ENCODE results near the gene DNAJB2.

DNAJB2 gene

DNA sequence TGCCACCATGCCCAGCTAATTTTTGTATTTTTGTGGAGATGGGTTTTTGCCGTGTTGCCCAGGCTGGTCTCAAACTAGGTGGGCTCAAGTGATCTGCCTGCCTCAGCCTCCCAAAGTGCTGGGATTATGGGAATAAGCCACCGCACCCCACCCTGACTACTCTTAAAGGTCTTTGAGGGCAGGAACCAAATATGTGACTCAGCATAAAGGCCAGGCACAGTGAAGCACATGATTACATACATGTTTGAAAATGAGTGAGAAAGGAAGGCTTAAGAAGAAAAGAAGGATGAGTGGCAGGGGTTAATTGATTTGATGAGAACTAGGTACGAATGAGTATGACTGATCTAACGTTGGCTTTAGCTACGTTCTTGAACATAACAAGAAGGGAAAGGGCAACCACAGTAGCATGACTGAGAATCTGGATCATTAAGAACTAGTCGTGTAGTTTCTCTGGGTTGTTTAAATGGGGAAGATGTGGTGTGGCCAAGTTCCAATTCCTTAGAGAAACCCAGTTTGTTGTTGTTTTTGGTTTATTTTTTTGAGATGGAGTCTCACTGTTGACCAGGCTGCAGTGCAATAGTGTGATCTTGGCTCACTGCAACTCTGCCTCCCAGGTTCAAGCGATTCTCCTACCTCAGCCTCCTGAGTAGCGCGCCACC is 46.6 kb downstream of the DNAJB2 start:
- no peak overlapping the region for H3K27ac ChIP-seq (ENCODE audit: low read depth, low read length, poor library complexity, severe bottlenecking)
- H3K27me3 ChIP-seq (ENCODE audit: insufficient read depth, low read length) = no peaks in the 10 kb centered on the region
- H3K9me2 ChIP-seq (ENCODE audit: low read depth, low read length) = no peaks in the 10 kb centered on the region
- H3K9ac ChIP-seq (ENCODE audit: low read length) = no peak overlapping the region
- no peak overlapping the region for H2AFZ ChIP-seq (ENCODE audit: low read length)
- no peaks in the 10 kb centered on the region for H3K4me1 ChIP-seq (ENCODE audit: insufficient read depth, low read length, severe bottlenecking)
- no peaks in the 10 kb centered on the region for H3K9me3 ChIP-seq (ENCODE audit: low read length)
- H3K79me2 ChIP-seq (ENCODE audit: insufficient read depth, low read length) = no peaks in the 10 kb centered on the region
- H3K36me3 ChIP-seq (ENCODE audit: insufficient read depth, low read length) = no peaks in the 10 kb centered on the region
- no peak overlapping the region for H3K4me3 ChIP-seq (ENCODE audit: low read depth, low read length, poor library complexity, severe bottlenecking)
- H3F3A ChIP-seq (ENCODE audit: insufficient read depth, low read length) = no peaks in the 10 kb centered on the region
- TF ChIP-seq, protein P1, sequence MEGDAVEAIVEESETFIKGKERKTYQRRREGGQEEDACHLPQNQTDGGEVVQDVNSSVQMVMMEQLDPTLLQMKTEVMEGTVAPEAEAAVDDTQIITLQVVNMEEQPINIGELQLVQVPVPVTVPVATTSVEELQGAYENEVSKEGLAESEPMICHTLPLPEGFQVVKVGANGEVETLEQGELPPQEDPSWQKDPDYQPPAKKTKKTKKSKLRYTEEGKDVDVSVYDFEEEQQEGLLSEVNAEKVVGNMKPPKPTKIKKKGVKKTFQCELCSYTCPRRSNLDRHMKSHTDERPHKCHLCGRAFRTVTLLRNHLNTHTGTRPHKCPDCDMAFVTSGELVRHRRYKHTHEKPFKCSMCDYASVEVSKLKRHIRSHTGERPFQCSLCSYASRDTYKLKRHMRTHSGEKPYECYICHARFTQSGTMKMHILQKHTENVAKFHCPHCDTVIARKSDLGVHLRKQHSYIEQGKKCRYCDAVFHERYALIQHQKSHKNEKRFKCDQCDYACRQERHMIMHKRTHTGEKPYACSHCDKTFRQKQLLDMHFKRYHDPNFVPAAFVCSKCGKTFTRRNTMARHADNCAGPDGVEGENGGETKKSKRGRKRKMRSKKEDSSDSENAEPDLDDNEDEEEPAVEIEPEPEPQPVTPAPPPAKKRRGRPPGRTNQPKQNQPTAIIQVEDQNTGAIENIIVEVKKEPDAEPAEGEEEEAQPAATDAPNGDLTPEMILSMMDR (IDR thresholded peaks at IDR 0.05; ENCODE audit: low read length) = no peak
- TF ChIP-seq EZH2 (IDR thresholded peaks at IDR 0.05; ENCODE audit: borderline replicate concordance, low read length) = no peak
- H3K4me2 ChIP-seq (ENCODE audit: low read length) = no peak overlapping the region
- no peaks in the 10 kb centered on the region for H4K20me1 ChIP-seq (ENCODE audit: insufficient read depth, low read length)

DNA sequence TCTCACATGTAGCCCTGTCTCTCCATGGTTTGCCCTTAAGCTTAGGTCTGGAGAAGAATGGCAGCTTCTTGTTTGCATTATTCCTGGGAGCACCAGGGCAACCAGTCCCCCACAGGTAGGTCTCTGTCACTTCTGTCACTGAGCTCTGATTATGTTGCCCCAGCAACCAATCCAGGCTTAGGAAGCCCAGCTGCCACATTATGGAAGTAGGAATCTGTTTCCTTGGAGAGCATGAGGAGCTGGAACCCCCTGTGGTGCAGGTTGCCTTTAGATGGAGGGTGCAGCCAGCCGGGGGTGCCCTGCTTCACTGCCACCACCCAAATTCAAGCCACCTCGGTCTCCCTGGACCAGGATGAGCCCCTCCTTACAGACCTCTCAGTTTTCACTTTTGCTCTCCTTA is 48.6 kb downstream of the DNAJB2 start:
- H3F3A ChIP-seq (ENCODE audit: insufficient read depth, low read length) = no peaks in the 10 kb centered on the region
- H3K79me2 ChIP-seq (ENCODE audit: insufficient read depth, low read length) = no peaks in the 10 kb centered on the region
- no peak overlapping the region for H3K4me2 ChIP-seq (ENCODE audit: low read length)
- no peak overlapping the region for H3K9ac ChIP-seq (ENCODE audit: low read length)
- no peaks in the 10 kb centered on the region for H3K36me3 ChIP-seq (ENCODE audit: insufficient read depth, low read length)
- no peaks in the 10 kb centered on the region for H3K9me3 ChIP-seq (ENCODE audit: low read length)
- TF ChIP-seq EZH2 (IDR thresholded peaks at IDR 0.05; ENCODE audit: borderline replicate concordance, low read length) = no peak
- TF ChIP-seq, protein P1 (IDR thresholded peaks at IDR 0.05; ENCODE audit: low read length) = no peak
- H3K4me3 ChIP-seq (ENCODE audit: low read depth, low read length, poor library complexity, severe bottlenecking) = no peak overlapping the region
- no peaks in the 10 kb centered on the region for H3K27me3 ChIP-seq (ENCODE audit: insufficient read depth, low read length)
- H3K4me1 ChIP-seq (ENCODE audit: insufficient read depth, low read length, severe bottlenecking) = no peaks in the 10 kb centered on the region
- no peaks in the 10 kb centered on the region for H3K9me2 ChIP-seq (ENCODE audit: low read depth, low read length)
- no peaks in the 10 kb centered on the region for H4K20me1 ChIP-seq (ENCODE audit: insufficient read depth, low read length)
- no peak overlapping the region for H3K27ac ChIP-seq (ENCODE audit: low read depth, low read length, poor library complexity, severe bottlenecking)
- no peak overlapping the region for H2AFZ ChIP-seq (ENCODE audit: low read length)

DNA sequence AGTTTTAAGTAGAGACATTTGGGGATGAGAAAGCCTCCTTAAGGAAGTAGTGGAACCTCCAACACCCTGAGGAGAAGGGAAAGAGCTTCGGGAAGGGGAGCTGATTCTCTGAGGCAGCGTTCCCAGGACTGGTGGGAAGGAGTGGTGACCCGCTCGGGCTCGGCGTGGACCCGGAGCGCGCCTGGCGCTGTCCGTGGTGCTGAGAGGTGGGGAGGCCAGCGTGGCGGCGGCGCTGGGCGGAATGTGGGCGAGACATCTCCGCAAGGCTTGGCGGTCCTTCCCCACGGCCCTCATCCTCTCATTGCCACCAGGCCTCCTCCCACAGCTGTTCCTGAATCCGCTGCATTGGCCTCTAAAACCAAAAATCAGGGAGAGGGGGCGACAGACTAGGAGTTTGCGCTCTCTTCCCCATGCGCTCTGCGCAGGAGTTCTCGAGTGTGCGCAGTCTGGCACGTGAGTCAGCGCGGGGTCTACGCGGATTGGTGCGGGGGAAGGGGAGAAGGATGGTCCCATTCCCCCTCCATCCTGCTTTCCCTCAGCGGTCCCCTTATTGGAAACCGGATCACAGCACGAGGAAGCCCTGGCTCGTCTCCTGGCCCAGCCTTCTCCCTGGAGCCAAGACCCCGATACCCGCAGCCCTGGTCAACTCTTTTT is 52.5 kb downstream of the DNAJB2 start:
- Histone ChIP-seq H3K4me1 (ENCODE audit: insufficient read depth, low read length, severe bottlenecking) (no peaks in the 10 kb centered on the region), H3K9me2 (ENCODE audit: low read depth, low read length) (no peaks in the 10 kb centered on the region), H3K27me3 (ENCODE audit: insufficient read depth, low read length) (no peaks in the 10 kb centered on the region; the same call in 1 of the 2 replicates), H3F3A (ENCODE audit: insufficient read depth, low read length) (no peaks in the 10 kb centered on the region), H3K9ac (ENCODE audit: low read length) (no peak overlapping the region), H4K20me1 (ENCODE audit: insufficient read depth, low read length) (no peaks in the 10 kb centered on the region), H3K4me3 (ENCODE audit: low read depth, low read length, poor library complexity, severe bottlenecking) (no peak overlapping the region), H2AFZ (ENCODE audit: low read length) (no peak overlapping the region), H3K4me2 (ENCODE audit: low read length) (no peak overlapping the region), H3K79me2 (ENCODE audit: insufficient read depth, low read length) (no peaks in the 10 kb centered on the region), H3K9me3 (ENCODE audit: low read length) (0 out of 2 replicates have a peak, but pooled peaks cover 4% of the 10 kb centered on the region), H3K27ac (ENCODE audit: low read depth, low read length, poor library complexity, severe bottlenecking) (no peak overlapping the region), H3K36me3 (ENCODE audit: insufficient read depth, low read length) (no peaks in the 10 kb centered on the region)
- TF ChIP-seq, protein P1 (IDR thresholded peaks at IDR 0.05; ENCODE audit: low read length) = no peak
